CD4-positive, alpha-beta T cell treated with Interleukin-10 for 1 hour (primary cell): Measurements from ENCODE around the gene ADAMTS7.

Experiments
- DNase-seq: peaks from one replicate; pipeline ENCODE4 v3.0.0-alpha.2; 2020

The ADAMTS7 gene

GRCh38 chr15:78714890-78715289 is 96.4 kb downstream of the ADAMTS7 start:
- DNase-seq = no peak

- no peak for DNase-seq
These were observed 98.3 kb downstream of the ADAMTS7 start for GRCh38 chr15:78712797-78713515.

DNA sequence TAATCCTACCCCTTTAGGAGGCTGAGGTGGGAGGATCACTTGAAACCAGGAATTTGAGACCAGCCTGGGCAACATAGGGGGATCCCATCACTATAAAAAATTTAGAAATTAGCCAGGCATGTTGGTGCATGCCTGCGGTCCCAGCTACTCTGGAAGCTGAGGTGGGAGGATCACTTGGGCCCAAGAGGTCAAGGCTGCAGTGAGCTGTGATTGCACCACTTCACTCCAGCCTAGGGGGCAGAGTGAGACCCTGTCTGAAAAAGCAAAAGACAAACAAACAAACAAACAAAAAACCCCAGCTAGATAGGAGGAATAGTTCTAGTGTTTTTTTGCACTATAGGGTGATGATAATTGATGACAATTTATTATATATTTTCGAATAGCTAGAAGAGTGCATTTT is 99.6 kb downstream of the ADAMTS7 start:
- DNase-seq = no peak

GRCh38 chr15:78709263-78709882 is 101.9 kb downstream of the ADAMTS7 start:
- DNase-seq = peak; percentile 59
